ENCODE measurements around the gene LRRC49. TPM values are rescaled to one million over a fixed set of nuclear protein-coding genes. Genes with fewer than 3 reads are reported as not detected.
"Not testable (repeated sequence)": the region's sequence is repeated elsewhere in the genome, so short reads cannot be mapped to it uniquely, and the experiment has no call there.

LRRC49 gene
- total RNA-seq, 1 donor = 18.1 TPM

DNA sequence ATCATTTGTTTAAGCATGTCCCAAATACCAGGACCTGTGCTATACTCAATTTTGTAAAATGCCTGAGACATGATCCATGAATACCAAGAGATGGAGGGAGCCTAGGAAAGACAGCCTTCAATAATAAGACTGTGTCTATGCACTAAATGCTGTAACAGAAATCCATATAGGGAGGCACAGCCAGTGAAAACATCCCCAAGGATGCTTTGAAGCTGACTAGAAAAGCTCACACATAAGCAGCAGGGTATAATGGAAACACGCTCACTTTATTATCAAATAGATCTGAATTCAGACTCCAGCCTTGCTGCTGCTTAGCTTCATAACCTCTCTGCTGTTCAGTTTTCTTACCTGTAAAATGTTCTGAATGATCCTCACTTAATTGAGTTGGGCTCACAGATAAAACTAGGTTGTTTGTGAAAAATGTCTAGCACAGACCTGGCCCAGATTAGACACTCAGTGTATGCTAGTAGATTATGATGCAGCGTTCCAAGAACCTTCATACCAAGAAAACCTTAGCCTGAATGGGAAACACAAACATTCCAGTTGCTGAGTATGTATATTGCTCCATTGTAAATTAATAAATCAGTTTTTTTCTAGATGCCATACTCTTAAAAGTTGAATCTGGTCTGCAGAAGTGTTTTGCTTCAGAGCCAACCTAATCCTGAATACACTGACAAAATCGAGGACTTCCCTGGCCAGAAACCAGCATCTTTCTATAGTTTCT, 34.9 kb upstream of the LRRC49 start:
- Histone ChIP-seq H3K27me3 (ENCODE audit: insufficient read depth, low read length) (no peaks in the 10 kb centered on the region), H2AFZ (ENCODE audit: low read length) (no peak overlapping the region), H3K4me1 (ENCODE audit: insufficient read depth, low read length) (peaks cover 44% of the 10 kb centered on the region), H3K36me3 (ENCODE audit: insufficient read depth, low read length) (no peaks in the 10 kb centered on the region), H3K4me2 (ENCODE audit: insufficient read depth, low read length) (peak overlapping the region; percentile 89), H3K27ac (ENCODE audit: low read depth, low read length) (peak overlapping the region; percentile 98), H4K20me1 (ENCODE audit: insufficient read depth, low read length) (no peaks in the 10 kb centered on the region), H3K9me3 (ENCODE audit: low read depth, low read length) (no peaks in the 10 kb centered on the region), H3K4me3 (ENCODE audit: insufficient read depth, low read length) (peak overlapping the region; percentile 19), H3K79me2 (ENCODE audit: insufficient read depth, low read length) (peaks cover 9% of the 10 kb centered on the region)
- DNase-seq (ENCODE audit: insufficient read length, low spot score, missing footprints) = peak; percentile 38
- TF ChIP-seq, protein P1, sequence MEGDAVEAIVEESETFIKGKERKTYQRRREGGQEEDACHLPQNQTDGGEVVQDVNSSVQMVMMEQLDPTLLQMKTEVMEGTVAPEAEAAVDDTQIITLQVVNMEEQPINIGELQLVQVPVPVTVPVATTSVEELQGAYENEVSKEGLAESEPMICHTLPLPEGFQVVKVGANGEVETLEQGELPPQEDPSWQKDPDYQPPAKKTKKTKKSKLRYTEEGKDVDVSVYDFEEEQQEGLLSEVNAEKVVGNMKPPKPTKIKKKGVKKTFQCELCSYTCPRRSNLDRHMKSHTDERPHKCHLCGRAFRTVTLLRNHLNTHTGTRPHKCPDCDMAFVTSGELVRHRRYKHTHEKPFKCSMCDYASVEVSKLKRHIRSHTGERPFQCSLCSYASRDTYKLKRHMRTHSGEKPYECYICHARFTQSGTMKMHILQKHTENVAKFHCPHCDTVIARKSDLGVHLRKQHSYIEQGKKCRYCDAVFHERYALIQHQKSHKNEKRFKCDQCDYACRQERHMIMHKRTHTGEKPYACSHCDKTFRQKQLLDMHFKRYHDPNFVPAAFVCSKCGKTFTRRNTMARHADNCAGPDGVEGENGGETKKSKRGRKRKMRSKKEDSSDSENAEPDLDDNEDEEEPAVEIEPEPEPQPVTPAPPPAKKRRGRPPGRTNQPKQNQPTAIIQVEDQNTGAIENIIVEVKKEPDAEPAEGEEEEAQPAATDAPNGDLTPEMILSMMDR (IDR thresholded peaks at IDR 0.05; ENCODE audit: extremely low read depth, low read depth, low read length) = no peak

DNA sequence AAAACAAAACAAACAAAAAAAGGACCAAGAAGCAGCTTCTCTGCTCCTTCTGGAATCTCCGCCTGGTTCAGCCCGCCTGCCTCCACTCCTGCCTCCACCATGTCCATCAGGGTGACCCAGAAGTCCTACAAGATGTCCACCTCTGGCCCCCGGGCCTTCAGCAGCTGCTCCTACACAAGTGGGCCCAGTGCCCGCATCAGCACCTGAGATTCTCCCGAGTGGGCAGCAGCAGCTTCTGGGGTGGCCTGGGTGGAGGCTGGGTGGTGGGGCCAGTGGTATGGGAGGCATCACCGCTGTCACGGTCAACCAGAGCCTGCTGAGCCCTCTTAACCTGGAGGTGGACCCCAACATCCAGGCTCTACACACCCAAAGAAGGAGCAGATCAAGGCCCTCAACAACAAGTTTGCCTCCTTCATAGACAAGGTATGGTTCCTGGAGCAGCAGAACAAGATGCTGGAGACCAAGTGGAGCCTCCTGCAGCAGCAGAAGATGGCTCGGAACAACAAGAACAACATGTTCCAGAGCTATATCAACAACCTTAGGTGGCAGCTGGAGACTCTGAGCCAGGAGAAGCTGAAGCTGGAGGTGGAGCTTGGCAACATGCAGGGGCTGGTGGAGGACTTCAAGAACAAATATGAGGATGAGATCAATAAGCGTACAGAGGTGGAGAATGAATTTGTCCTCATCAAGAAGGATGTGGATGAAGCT, 33.9 kb upstream of the LRRC49 start:
- H4K20me1 ChIP-seq (ENCODE audit: insufficient read depth, low read length); H3K4me2 ChIP-seq (ENCODE audit: insufficient read depth, low read length); H3K27ac ChIP-seq (ENCODE audit: low read depth, low read length); H2AFZ ChIP-seq (ENCODE audit: low read length); H3K4me3 ChIP-seq (ENCODE audit: insufficient read depth, low read length); DNase-seq (ENCODE audit: insufficient read length, low spot score, missing footprints); H3K9me3 ChIP-seq (ENCODE audit: low read depth, low read length); H3K27me3 ChIP-seq (ENCODE audit: insufficient read depth, low read length); H3K79me2 ChIP-seq (ENCODE audit: insufficient read depth, low read length); H3K36me3 ChIP-seq (ENCODE audit: insufficient read depth, low read length): not testable (repeated sequence)
- H3K4me1 ChIP-seq (ENCODE audit: insufficient read depth, low read length) = peaks cover 49% of the 10 kb centered on the region

DNA sequence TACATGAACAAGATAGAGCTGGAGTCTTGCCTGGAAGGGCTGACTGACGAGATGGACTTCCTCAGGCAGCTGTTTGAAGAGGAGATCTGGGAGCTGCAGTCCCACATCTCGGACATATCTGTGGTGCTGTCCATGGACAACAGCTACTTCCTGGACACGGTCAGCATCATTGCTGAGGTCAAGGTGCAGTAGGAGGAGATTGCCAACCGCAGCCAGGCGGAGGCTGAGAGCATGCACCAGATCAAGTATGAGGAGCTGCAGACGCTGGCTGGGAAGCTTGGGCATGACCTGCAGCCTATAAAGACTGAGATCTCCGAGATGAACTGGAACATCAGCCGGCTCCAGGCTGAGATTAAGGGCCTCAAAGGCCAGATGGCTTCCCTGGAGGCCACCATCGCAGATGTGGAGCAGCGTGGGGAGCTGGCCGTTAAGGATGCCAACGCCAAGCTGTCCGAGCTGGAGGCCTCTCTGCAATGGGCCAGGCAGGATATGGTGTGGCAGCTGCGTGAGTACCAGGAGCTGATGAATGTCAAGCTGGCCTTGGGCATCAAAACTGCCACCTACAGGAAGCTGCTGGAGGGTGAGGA, 33.2 kb upstream of the LRRC49 start:
- DNase-seq (ENCODE audit: insufficient read length, low spot score, missing footprints) = no peak
- Histone ChIP-seq H3K36me3 (ENCODE audit: insufficient read depth, low read length) (no peaks in the 10 kb centered on the region), H3K4me3 (ENCODE audit: insufficient read depth, low read length) (no peak overlapping the region), H3K9me3 (ENCODE audit: low read depth, low read length) (no peaks in the 10 kb centered on the region), H4K20me1 (ENCODE audit: insufficient read depth, low read length) (no peaks in the 10 kb centered on the region), H3K4me1 (ENCODE audit: insufficient read depth, low read length) (peaks cover 53% of the 10 kb centered on the region), H3K27me3 (ENCODE audit: insufficient read depth, low read length) (no peaks in the 10 kb centered on the region), H3K27ac (ENCODE audit: low read depth, low read length) (no peak overlapping the region), H3K4me2 (ENCODE audit: insufficient read depth, low read length) (no peak overlapping the region), H2AFZ (ENCODE audit: low read length) (no peak overlapping the region), H3K79me2 (ENCODE audit: insufficient read depth, low read length) (no peaks in the 10 kb centered on the region)
- TF ChIP-seq, protein P1 (IDR thresholded peaks at IDR 0.05; ENCODE audit: extremely low read depth, low read depth, low read length) = no peak

DNA sequence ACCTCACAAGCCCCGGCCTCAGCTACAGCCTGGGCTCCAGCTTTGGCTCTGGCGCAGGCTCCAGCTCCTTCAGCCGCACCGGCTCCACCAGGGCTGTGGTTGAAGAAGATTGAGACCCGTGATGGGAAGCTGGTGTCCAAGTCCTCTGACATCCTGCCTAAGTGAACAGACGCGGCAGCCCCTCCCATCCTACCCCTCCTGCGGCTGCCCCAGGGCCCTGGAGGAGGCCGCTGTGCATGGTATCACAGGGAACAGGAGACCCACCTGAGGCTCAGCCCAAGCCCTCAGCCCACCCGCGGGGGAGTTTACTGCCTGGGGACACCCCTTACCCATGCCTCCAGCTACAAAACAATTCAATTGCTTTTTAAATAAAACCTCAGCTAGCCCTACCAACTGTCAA, 32.6 kb upstream of the LRRC49 start:
- Histone ChIP-seq H4K20me1 (ENCODE audit: insufficient read depth, low read length) (no peaks in the 10 kb centered on the region), H3K36me3 (ENCODE audit: insufficient read depth, low read length) (no peaks in the 10 kb centered on the region), H3K4me1 (ENCODE audit: insufficient read depth, low read length) (peaks cover 48% of the 10 kb centered on the region), H3K9me3 (ENCODE audit: low read depth, low read length) (no peaks in the 10 kb centered on the region), H3K4me2 (ENCODE audit: insufficient read depth, low read length) (no peak overlapping the region), H3K4me3 (ENCODE audit: insufficient read depth, low read length) (no peak overlapping the region), H3K27me3 (ENCODE audit: insufficient read depth, low read length) (no peaks in the 10 kb centered on the region), H3K27ac (ENCODE audit: low read depth, low read length) (no peak overlapping the region), H2AFZ (ENCODE audit: low read length) (no peak overlapping the region), H3K79me2 (ENCODE audit: insufficient read depth, low read length) (no peaks in the 10 kb centered on the region)
- TF ChIP-seq, protein P1 (IDR thresholded peaks at IDR 0.05; ENCODE audit: extremely low read depth, low read depth, low read length) = no peak
- DNase-seq (ENCODE audit: insufficient read length, low spot score, missing footprints) = no peak

Measured in osteoblast (primary cell).